ENCODE results near the gene ARVCF. TPM values are rescaled to one million over a fixed set of nuclear protein-coding genes. Genes with fewer than 3 reads are reported as not detected.

Gene ARVCF
- total and polyA plus RNA-seq, 2 of the 8 experiments (the other 6 are each of a cell fraction or from before 2014, with no cell fraction given) = 31.0 to 43.2 TPM

DNA sequence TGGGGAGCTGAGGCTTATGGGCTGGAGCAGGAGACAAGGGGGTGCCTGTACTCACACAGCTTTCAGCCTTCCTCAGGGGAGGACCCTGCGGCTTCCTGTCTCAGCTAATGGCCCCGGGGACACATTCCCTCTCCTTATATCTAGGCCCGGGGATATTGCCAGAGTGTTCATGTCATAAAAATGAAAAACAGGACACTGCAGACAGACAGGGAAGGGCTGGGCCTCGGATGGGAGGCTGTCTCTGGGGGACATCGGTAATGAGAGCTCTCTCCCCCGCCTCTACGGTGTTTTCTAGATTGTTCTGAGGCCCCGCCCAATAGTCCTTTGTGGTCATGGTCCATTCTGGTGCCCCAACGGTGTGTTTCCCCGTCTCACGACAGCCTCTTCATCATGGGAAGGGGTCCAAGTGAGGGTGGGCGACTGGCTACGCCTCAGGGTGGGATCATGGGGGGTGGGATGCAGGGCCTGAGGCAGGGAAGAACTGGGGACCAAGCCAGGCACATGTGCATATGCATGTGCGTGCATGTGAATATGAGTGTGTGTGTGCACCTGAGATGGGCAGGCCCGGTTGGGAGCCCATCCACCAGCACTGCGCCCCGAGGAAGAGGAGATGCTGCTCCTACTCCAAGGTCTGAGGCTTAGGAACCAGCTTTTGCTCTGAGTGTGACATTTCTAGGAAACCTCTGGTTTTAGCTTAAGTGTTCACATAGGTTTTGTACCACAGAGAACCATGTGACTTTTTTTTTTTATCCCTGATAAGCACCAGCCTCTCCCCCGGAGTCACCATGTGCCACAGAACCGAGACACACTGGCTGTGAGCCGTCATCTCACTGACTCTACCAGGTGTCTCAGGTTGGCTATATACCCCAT is 5.3 kb downstream of the ARVCF start:
- peaks cover 0 to 2% (median 0%) of the 10 kb centered on the region in 4 experiments; a peak in 2 of 7 replicates for H3K4me1 ChIP-seq (replicated peaks in 1 of 4; ENCODE audit: control insufficient read depth in 3 of 4, insufficient read depth in 4 of 4, low read length in 3 of 4)
- no peak overlapping the region for H2BK15ac ChIP-seq (ENCODE audit: low read length)
- H2BK12ac ChIP-seq (ENCODE audit: low read depth, low read length) = no peak overlapping the region
- no peak overlapping the region for H3K14ac ChIP-seq (ENCODE audit: insufficient read length)
- no peaks in the 10 kb centered on the region for H3K79me2 ChIP-seq (ENCODE audit: control insufficient read depth in 1 of 2, insufficient read depth in 2 of 2, low read length in 2 of 2)
- H2BK20ac ChIP-seq (ENCODE audit: low read length) = no peak overlapping the region
- H3K23me2 ChIP-seq (ENCODE audit: low read depth, low read length) = peaks cover 4% of the 10 kb centered on the region
- no peak overlapping the region for H3K23ac ChIP-seq (ENCODE audit: insufficient read length)
- H3K18ac ChIP-seq (ENCODE audit: extremely low read depth, low read length) = no peak overlapping the region
- H3K4ac ChIP-seq (replicated peaks; ENCODE audit: insufficient read length, low read depth, low read length) = no peak overlapping the region
- no peak for TF ChIP-seq CHD2 (IDR thresholded peaks at IDR 0.05; ENCODE audit: low read length)
- no peak for TF ChIP-seq CREB1 (IDR thresholded peaks at IDR 0.05)
- no peak for TF ChIP-seq SIX5 (IDR thresholded peaks at IDR 0.05; ENCODE audit: low read depth, low read length)
- no peak for TF ChIP-seq RNF2 (IDR thresholded peaks at IDR 0.05; ENCODE audit: borderline replicate concordance, low read depth, low read length, missing control alignments, poor library complexity, severe bottlenecking)
- TF ChIP-seq SAP30 (IDR thresholded peaks at IDR 0.05; ENCODE audit: insufficient read depth, insufficient replicate concordance, low read length) = no peak
- TF ChIP-seq TBP (IDR thresholded peaks at IDR 0.05; ENCODE audit: low read depth, low read length) = no peak
- TF ChIP-seq BRCA1 (IDR thresholded peaks at IDR 0.05; ENCODE audit: low read depth, low read length) = no peak
- TF ChIP-seq JUN (IDR thresholded peaks at IDR 0.05; ENCODE audit: low read depth, low read length) = no peak
- no peak for TF ChIP-seq EGR1 (IDR thresholded peaks at IDR 0.05; ENCODE audit: borderline replicate concordance, low read depth, low read length)
- no peak for TF ChIP-seq KDM4A (IDR thresholded peaks at IDR 0.05; ENCODE audit: low read depth, low read length, severe bottlenecking)
- TF ChIP-seq, protein P1, sequence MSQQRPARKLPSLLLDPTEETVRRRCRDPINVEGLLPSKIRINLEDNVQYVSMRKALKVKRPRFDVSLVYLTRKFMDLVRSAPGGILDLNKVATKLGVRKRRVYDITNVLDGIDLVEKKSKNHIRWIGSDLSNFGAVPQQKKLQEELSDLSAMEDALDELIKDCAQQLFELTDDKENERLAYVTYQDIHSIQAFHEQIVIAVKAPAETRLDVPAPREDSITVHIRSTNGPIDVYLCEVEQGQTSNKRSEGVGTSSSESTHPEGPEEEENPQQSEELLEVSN (IDR thresholded peaks at IDR 0.05) = no peak
- H2AFZ ChIP-seq (ENCODE audit: low read length) = no peak overlapping the region
- no peak overlapping the region for H3K56ac ChIP-seq (replicated peaks; ENCODE audit: insufficient read length, low read depth, low read length)
- H3K27ac ChIP-seq (ENCODE audit: low read depth, low read length) = no peak overlapping the region
- 96% methylated on average over 18 of the region's 20 CpGs; no CpG with 5 or more reads in 1 of the 2 experiments for WGBS, 2 experiments (ENCODE audit: extremely low coverage in 1 of 2, insufficient coverage in 1 of 2, insufficient read length in 1 of 2, insufficient replicate concordance in 2 of 2, low coverage in 1 of 2, low lambda C conversion rate in 2 of 2, missing lambda C conversion rate in 1 of 2)
- H2BK5ac ChIP-seq (ENCODE audit: low read depth, low read length) = no peak overlapping the region; the same call in 1 of the 2 replicates
- no peak for DNase-seq (ENCODE audit: low read depth in 1 of 2, low spot score in 2 of 2)
- no peak overlapping the region for H4K8ac ChIP-seq (ENCODE audit: extremely low read depth, insufficient read depth, low read length)
- no peak overlapping the region for H3K4me2 ChIP-seq (ENCODE audit: insufficient read depth in 1 of 2, low read depth in 2 of 2, low read length in 2 of 2)
- no peak for FAIRE-seq
- no peak overlapping the region for H4K91ac ChIP-seq (replicated peaks; ENCODE audit: insufficient read length, low read length)
- no peaks in the 10 kb centered on the region for H3K36me3 ChIP-seq (ENCODE audit: control insufficient read depth in 2 of 4, insufficient read depth in 4 of 4, low read length in 3 of 4)
- no peaks in the 10 kb centered on the region for H3K9me3 ChIP-seq (ENCODE audit: insufficient read depth in 2 of 2, low read depth in 1 of 2, low read length in 1 of 2)
- H4K20me1 ChIP-seq (replicated peaks in 1 of 2; ENCODE audit: control insufficient read depth in 1 of 2, insufficient read depth in 2 of 2, low read length in 2 of 2) = peaks cover 4 to 6% of the 10 kb centered on the region in 2 experiments
- H3K79me1 ChIP-seq (ENCODE audit: low read depth, low read length) = peaks cover 3% of the 10 kb centered on the region; the same call in 1 of the 2 replicates
- peaks cover 0 to 14% (median 10%) of the 10 kb centered on the region in 4 experiments; a peak in 5 of 7 replicates for H3K27me3 ChIP-seq (replicated peaks in 1 of 4; ENCODE audit: control insufficient read depth in 3 of 4, extremely low read depth in 1 of 4, insufficient read depth in 3 of 4, low read length in 3 of 4)
- ChIA-PET POLR2A (ENCODE audit: partially characterized antibody) (interaction anchor here (0.7 to 1.7 kb wide), 4 partner anchors 20 to 70 kb away, joined by 3 to 6 read pairs (median 4); no protein-coding TSS in a partner anchor), CTCF (ENCODE audit: partially characterized antibody) (interaction anchor here (0.7 to 10.7 kb wide), 7 partner anchors 13 to 222 kb away, joined by 3 to 369 read pairs (median 25); partner anchors contain the start of gene TANGO2)
- H2AK5ac ChIP-seq (ENCODE audit: low read depth, low read length) = no peak overlapping the region
- no peak overlapping the region for H3K4me3 ChIP-seq (ENCODE audit: extremely low read depth in 1 of 4, insufficient read depth in 2 of 4, low read depth in 3 of 4, low read length in 4 of 4)
- H3K9ac ChIP-seq (replicated peaks in 1 of 4; ENCODE audit: extremely low read depth in 1 of 4, low read depth in 3 of 4, low read length in 3 of 4) = no peak overlapping the region
- H2BK120ac ChIP-seq (replicated peaks; ENCODE audit: low read depth, low read length) = no peak overlapping the region
- H4K5ac ChIP-seq (ENCODE audit: insufficient read length, low read depth, low read length) = no peak overlapping the region
